RWPE1 (cell line): ENCODE measurements around the gene NMT1.

Experiments
- CTCF ChIA-PET: fragments of 350-600 bp; sonication (Branson Sonifier 250); formaldehyde crosslinking; extraction: SDS; loops from one replicate; lab custom pipeline; 2021; lab: Yijun Ruan, JAX
- POLR2A ChIA-PET: fragments of 400-600 bp; formaldehyde crosslinking; extraction: SDS; loops from one replicate; lab custom pipeline; 2020; ENCODE audit warnings: antibody characterized with exemption; ENCODE audit not compliant: low non-redundant PET; lab: Yijun Ruan, JAX
- DNase-seq: peaks from one replicate; pipeline ENCODE4 v3.0.0; 2012; ENCODE audit warnings: low spot score
- H3K27ac ChIP-seq: fragments of 450-650 bp; 2 replicates; pipeline ENCODE4 v1.5.1; 2017
- TF ChIP-seq, protein P1 (sequence below): fragments of 450-650 bp; conservative IDR thresholded peaks from 2 replicates; pipeline ENCODE4 v1.5.1; 2017; ENCODE audit warnings: low read depth, mild to moderate bottlenecking

The NMT1 gene

DNA sequence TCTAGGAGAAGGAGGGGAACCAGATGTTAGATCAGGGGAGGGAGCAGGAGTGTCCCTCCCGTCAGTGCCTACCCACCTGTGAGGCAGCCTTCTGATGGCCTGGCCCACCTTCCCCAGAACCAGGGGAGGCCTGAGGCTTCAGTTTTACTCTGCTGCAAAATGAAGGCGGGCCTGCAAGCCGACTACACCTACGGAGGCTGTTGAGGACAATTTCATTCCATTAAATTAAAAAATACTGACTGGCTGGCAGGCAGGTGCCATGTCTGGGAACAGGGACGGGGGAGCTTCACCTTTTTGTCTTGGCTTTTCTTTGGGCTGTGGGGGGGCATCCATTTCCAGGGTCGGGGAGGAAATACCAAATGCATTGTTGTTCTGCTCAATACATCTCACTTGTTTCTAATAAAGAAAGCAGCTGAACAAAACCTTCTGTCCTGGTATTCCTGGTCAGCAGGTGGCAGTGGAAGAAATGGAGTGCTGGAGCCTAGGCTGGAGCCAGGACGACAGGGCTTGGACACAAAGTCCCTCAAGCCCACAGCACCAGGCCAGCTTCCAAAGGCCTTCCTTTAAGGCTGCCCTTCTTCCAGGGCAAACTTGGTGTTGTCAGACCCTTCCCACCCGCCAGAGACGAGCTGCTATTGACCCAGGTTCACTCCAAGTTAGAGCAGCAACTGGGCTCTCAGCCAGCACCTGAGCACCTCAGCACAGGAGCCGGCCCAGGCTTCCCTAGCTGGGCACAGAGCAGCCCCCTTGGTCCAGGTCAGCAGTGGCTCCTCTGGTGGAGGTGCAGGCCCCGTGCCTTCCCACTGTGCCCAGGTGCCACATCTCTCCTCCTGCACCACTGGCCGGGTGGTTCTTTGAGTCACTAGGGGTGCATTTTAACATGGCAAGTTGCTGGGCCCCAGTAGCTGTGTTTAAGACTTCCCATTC is 47.7 kb downstream of the NMT1 start:
- peak overlapping the region; percentile 81 for H3K27ac ChIP-seq
- DNase-seq, result no peak
- ChIA-PET CTCF (interaction anchor here (0.5 to 1.3 kb wide), 14 partner anchors 9 to 1724 kb away, joined by 3 to 10 read pairs (median 3); partner anchors contain the start of genes ACBD4 and PLCD3), POLR2A (interaction anchor here (0.7 kb wide), 1 partner anchor 27 kb away, joined by 4 read pairs; the partner anchor contains the start of gene ACBD4)
- TF ChIP-seq, protein P1, sequence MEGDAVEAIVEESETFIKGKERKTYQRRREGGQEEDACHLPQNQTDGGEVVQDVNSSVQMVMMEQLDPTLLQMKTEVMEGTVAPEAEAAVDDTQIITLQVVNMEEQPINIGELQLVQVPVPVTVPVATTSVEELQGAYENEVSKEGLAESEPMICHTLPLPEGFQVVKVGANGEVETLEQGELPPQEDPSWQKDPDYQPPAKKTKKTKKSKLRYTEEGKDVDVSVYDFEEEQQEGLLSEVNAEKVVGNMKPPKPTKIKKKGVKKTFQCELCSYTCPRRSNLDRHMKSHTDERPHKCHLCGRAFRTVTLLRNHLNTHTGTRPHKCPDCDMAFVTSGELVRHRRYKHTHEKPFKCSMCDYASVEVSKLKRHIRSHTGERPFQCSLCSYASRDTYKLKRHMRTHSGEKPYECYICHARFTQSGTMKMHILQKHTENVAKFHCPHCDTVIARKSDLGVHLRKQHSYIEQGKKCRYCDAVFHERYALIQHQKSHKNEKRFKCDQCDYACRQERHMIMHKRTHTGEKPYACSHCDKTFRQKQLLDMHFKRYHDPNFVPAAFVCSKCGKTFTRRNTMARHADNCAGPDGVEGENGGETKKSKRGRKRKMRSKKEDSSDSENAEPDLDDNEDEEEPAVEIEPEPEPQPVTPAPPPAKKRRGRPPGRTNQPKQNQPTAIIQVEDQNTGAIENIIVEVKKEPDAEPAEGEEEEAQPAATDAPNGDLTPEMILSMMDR, result 0 out of 2 replicates have a peak, but pooled peaks have one; percentile 9

DNA sequence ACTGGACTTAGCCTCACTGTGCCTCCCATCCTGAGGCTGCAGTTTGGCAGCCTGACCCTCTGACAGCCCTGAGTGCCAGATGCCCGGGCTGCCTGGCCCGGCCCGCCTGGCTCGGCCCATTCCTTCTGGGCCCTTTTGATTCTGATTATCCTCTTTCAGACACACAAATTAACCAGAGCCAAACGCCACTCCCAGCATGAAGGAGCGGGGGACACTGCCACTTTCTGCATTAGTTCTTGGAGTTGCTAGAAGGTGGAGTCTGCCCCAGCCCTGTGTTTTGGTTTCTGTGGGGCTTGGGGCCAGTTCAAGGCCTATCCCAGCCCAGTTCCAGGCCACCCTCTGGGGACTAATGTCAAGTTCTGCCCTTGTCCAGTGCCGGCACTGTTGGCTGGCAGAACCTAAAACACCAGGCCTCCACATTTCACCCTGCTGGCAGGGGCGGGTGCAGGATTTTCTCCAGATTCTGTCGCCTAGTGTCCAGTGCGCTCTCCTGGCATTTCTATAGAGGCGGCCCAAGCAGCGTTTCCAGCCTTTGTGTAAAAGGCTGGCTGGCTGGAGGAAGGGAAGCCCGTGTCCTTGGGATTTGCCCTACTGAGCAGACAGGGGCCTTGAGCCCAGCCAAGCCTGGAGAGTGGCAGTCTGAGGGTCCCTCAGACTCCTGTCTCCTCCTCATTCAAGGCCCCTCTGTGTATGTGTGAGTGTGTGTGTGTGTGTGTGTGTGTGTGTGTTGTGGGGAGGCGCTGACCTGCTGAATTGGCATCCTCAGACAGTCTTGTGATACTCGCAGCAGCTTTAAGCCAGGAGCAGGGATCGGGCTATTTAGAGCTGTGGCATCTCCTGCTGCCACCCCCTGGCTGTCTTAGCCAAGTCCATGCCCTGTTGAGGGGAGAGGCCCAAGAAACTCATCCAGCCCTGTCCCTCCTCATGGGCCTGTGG is 49.8 kb downstream of the NMT1 start:
- peak overlapping the region; percentile 81 for H3K27ac ChIP-seq
- ChIA-PET POLR2A (no interaction called here), CTCF (no interaction called here)
- TF ChIP-seq, protein P1, result no peak
- no peak for DNase-seq

DNA sequence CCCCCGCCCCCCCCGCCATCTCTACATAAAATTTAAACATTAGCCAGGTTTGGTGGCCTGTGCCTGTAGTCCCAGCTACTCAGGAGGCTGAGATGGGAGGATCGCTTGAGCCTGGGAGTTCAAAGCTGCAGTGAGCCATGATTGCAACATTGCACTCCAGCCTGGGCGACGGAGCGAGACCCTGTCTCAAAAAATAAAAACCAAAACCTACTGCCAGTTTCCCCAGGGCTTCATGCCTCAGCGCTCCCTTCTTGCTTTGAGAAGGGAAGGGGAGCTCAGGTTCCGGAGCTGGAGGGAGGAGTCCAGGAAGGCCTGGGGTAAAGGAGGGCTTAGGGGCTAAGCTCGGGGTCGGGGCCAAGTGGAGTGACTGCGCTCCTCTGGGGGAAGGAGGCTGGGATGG is 50.7 kb downstream of the NMT1 start:
- ChIA-PET POLR2A (no interaction called here), CTCF (interaction anchor here (0.9 kb wide), 1 partner anchor 24 kb away, joined by 3 read pairs; the partner anchor contains the start of gene ACBD4)
- no peak for DNase-seq
- TF ChIP-seq, protein P1, result no peak
- peak overlapping the region; percentile 81 for H3K27ac ChIP-seq

DNA sequence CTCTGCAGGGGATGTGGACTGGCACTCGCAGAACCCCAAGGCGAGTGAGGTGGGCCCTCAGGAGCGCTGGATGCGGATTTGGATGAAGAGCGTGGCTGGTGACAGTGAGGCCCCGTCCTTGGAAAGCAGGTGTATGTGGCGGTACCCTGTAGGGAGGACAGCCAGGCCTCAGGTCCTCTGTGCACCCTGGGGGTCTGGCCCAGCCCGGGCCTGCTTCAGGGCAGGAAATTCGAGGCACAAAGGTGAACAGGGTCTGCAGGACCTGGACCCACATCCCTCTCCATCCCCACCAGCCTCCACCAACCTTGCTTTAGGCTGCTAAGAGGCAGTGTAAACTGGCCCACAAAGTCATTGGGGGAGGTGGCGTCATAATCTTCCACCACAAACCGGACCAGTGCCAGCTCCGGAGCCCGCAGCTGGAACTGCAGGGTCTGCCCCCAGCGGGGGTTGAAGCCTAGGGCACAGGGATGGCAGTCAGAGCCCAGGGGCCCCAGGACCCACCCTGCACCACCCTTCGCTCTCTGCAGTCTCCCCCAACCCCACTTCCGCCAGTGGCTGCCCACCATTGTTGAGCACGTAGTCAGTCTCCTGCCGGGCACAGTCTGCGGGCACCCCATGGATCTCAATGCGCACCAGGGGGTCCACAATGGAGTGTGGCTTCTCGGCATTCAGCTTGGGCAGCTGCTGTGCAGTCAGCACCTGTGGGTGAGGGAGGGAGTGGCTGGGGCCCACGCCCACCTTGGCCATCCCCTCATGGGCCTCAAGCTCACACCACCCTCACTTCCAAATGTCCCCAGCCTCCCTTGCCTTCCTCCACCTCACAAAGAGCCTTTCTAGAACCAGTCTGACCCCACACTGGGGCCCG is 51.7 kb downstream of the NMT1 start:
- DNase-seq, result no peak
- H3K27ac ChIP-seq, result peak overlapping the region; percentile 81
- ChIA-PET CTCF (interaction anchor here (0.9 kb wide), 1 partner anchor 23 kb away, joined by 3 read pairs; the partner anchor contains the start of gene ACBD4), POLR2A (no interaction called here)
- TF ChIP-seq, protein P1, result no peak

DNA sequence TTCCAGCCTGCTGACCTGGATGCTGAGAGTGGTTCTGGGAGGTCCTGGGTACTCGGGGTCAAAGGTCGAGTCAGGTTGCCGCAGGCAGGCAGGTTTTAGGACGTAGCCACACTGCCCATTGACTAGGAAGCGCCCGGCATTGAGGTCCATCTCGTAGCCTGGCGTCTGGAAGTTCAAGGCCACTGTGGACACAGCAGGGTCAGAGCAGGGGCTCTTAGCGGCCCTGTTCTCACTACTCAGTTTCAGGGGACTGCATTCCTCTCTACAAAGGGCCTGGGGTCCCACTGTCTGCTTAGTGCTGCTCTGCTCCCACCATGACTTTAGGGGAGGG is 52.3 kb downstream of the NMT1 start:
- TF ChIP-seq, protein P1, result no peak
- ChIA-PET CTCF (no interaction called here), POLR2A (no interaction called here)
- peak overlapping the region; percentile 81 for H3K27ac ChIP-seq
- no peak for DNase-seq
